PC-9 (cell line): Measurements from ENCODE around the gene LGI1.

Source experiments
- CTCF ChIP-seq: fragments of 200-600 bp; sonication (generic); conservative IDR thresholded peaks from 2 replicates; pipeline ENCODE4 v1.6.1; 2017; ENCODE audit warnings: mixed run types, antibody characterized with exemption, mild to moderate bottlenecking, moderate library complexity
- EZH2 ChIP-seq: fragments of 200-600 bp; sonication (generic); IDR thresholded peaks from 2 replicates; pipeline ENCODE4 v1.8.0; 2017; ENCODE audit warnings: antibody characterized with exemption, low read depth

- TF ChIP-seq CTCF (no peak), EZH2 (no peak)
Observed at GRCh38 chr10:93715345-93715744, 42.4 kb upstream of the LGI1 start.
